Measurements from ENCODE around the gene NPVF. TPM values are rescaled to one million over a fixed set of nuclear protein-coding genes. Genes with fewer than 3 reads are reported as not detected.

Gene NPVF
- total RNA-seq, 2 donors from 2014 or later: not detected

DNA sequence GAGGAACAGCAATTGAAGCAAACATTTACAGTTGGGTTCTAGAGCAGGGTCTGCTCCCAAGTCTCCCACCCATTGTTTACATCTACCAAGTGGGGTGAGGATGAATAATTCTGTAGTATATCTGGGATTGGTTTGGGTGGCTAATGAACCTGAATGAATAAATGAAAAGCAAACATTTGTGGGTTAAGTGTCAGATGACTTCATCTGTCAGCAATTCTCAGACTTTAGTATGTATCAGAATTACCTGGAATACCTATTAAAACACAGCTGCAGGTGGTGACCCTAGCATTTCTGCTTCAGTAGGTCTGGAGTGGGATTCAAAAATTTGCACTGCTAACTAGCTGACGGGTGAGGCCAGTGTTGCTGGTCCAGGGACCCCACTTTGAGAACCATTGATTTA lies 18.0 kb upstream of the NPVF start:
- Histone ChIP-seq H3K27ac (no peak overlapping the region), H3K4me1 (no peaks in the 10 kb centered on the region), H3K9me3 (no peaks in the 10 kb centered on the region), H3K4me3 (no peak overlapping the region), H3K36me3 (replicated peaks in 1 of 2; ENCODE audit: insufficient read depth in 1 of 2, low read depth in 2 of 2) (no peaks in the 10 kb centered on the region), H3K27me3 (no peaks in the 10 kb centered on the region)
- DNase-seq: no peak
- 67 to 94% methylated on average over 1 of the region's 1 CpG for WGBS, 2 donors
- ATAC-seq: no peak
- intact Hi-C loops (cut with DNase I): no loop called here
- no peak for TF ChIP-seq POLR2A (IDR thresholded peaks at IDR 0.05)
- TF ChIP-seq, protein P1, sequence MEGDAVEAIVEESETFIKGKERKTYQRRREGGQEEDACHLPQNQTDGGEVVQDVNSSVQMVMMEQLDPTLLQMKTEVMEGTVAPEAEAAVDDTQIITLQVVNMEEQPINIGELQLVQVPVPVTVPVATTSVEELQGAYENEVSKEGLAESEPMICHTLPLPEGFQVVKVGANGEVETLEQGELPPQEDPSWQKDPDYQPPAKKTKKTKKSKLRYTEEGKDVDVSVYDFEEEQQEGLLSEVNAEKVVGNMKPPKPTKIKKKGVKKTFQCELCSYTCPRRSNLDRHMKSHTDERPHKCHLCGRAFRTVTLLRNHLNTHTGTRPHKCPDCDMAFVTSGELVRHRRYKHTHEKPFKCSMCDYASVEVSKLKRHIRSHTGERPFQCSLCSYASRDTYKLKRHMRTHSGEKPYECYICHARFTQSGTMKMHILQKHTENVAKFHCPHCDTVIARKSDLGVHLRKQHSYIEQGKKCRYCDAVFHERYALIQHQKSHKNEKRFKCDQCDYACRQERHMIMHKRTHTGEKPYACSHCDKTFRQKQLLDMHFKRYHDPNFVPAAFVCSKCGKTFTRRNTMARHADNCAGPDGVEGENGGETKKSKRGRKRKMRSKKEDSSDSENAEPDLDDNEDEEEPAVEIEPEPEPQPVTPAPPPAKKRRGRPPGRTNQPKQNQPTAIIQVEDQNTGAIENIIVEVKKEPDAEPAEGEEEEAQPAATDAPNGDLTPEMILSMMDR (IDR thresholded peaks at IDR 0.05): no peak

DNA sequence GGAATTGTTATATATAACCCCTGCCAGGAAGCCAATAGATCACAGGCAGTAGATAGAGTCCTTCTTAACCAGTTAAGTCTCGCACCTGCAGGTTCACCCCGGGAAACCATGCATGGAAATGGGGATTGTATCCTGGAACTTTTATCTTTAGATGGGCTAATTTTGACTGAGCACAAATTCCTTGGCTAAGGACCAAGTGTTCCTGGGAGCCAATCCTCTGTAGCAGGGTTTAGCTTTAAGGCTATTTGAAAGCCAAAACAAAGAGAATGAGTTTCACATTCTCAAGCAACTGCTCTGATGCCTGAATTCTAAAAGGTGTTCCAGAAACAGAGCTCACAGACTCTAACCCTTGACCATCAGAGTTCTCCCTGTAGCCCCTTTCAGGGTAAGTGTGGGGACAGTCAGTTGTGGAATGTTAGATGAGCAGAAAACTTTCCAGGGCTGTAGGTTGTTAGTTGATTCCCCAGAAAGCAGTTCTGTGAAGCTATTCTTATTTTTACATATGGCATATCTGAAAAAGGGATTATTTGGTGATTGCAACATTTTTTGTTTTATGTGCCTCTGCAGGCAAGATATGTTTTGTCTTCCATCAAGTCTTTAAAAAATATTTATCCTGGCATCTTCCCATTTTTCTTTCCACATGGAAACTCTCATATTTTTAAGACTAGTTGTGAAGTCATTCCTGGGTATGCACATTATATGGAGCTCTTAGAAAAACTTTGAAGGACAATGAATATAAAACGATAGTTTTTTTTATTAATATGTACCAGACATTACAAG lies 16.2 kb upstream of the NPVF start:
- WGBS, 2 donors: 56 to 71% methylated on average over 3 of the region's 3 CpGs
- TF ChIP-seq, protein P1 (IDR thresholded peaks at IDR 0.05): no peak
- TF ChIP-seq POLR2A (IDR thresholded peaks at IDR 0.05): no peak
- Histone ChIP-seq H3K27me3 (no peaks in the 10 kb centered on the region), H3K36me3 (replicated peaks in 1 of 2; ENCODE audit: insufficient read depth in 1 of 2, low read depth in 2 of 2) (no peaks in the 10 kb centered on the region), H3K9me3 (no peaks in the 10 kb centered on the region), H3K4me1 (no peaks in the 10 kb centered on the region), H3K27ac (no peak overlapping the region), H3K4me3 (no peak overlapping the region)
- ATAC-seq (no peak), DNase-seq (no peak)
- intact Hi-C loops (cut with DNase I): no loop called here

DNA sequence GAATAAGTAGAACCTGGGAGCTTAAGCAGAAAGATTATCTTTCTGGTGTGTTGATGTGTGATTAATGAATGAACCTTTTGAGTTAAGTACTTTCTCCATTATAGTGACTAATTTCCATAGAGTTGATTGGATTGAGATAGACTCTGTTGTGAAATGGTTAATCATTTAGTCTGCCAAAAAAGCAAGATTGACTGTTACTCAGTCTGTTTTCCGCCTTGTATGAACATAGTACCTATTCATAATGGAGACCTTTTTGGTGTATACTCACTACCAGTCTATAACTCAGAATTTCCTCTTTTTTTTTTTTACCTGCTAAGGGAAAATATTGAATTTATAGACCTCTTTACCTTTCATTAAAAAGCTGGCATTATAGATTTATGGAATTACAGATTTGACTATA lies 14.4 kb upstream of the NPVF start:
- Histone ChIP-seq H3K4me3 (no peak overlapping the region), H3K27ac (no peak overlapping the region), H3K9me3 (no peaks in the 10 kb centered on the region), H3K36me3 (replicated peaks in 1 of 2; ENCODE audit: insufficient read depth in 1 of 2, low read depth in 2 of 2) (no peaks in the 10 kb centered on the region), H3K4me1 (no peaks in the 10 kb centered on the region), H3K27me3 (no peaks in the 10 kb centered on the region)
- intact Hi-C loops (cut with DNase I): no loop called here
- DNase-seq (no peak), ATAC-seq (no peak)
- WGBS, 2 donors: 76 to 91% methylated on average over 1 of the region's 1 CpG
- TF ChIP-seq POLR2A (IDR thresholded peaks at IDR 0.05): no peak
- TF ChIP-seq, protein P1 (IDR thresholded peaks at IDR 0.05): no peak

DNA sequence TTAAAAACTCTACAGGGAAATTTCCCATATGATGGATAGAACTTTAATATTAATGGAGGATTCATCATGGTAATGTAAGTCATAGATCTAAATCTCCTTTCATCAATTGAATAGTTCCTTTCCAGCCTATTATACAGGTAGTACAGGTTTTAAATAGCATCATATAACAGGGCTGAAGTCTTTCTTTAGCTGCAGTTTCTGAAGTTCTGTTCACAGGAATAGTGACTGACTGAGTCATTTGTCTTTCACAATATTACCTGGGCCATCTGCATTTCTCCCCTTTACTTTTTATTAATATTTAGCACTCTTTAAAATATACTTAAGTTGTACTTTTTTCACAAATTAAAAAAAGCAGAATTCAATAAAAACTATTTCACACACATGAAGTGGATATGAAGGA lies 12.6 kb upstream of the NPVF start:
- no peaks in the 10 kb centered on the region for H3K36me3 ChIP-seq (replicated peaks in 1 of 2; ENCODE audit: insufficient read depth in 1 of 2, low read depth in 2 of 2)
- no peak overlapping the region for H3K27ac ChIP-seq
- H3K4me1 ChIP-seq: no peaks in the 10 kb centered on the region
- H3K27me3 ChIP-seq: no peaks in the 10 kb centered on the region
- DNase-seq (no peak), ATAC-seq (no peak)
- intact Hi-C loops (cut with DNase I): no loop called here
- no peak overlapping the region for H3K4me3 ChIP-seq
- H3K9me3 ChIP-seq: no peaks in the 10 kb centered on the region
- TF ChIP-seq POLR2A (IDR thresholded peaks at IDR 0.05): no peak
- TF ChIP-seq, protein P1 (IDR thresholded peaks at IDR 0.05): no peak

DNA sequence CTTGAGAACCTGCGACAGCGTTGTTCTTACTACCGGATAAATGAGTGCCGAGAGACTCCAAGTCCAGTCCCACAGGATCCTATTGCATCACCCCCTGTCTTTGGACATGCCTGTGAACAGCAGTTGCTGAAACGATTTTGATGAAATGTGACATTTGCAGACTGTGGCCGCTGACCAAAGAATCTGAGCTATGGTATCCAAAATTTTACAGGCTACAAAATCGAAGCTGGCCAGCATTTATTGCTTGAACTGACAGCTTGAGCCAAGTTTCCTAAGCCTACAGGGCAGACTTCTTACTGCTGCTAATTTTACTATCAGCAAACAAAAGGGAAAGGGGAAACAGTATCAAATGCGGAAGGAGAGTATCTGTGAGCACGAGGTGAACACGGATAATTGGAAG lies 12.1 kb upstream of the NPVF start:
- H3K27ac ChIP-seq: no peak overlapping the region
- TF ChIP-seq, protein P1 (IDR thresholded peaks at IDR 0.05): no peak
- TF ChIP-seq POLR2A (IDR thresholded peaks at IDR 0.05): no peak
- no peak overlapping the region for H3K4me3 ChIP-seq
- no peaks in the 10 kb centered on the region for H3K9me3 ChIP-seq
- WGBS, 2 donors: 71 to 73% methylated on average over 10 of the region's 10 CpGs
- ATAC-seq (no peak), DNase-seq (peak in 1 of 4 donors; percentile 13)
- no peaks in the 10 kb centered on the region for H3K27me3 ChIP-seq
- no peaks in the 10 kb centered on the region for H3K36me3 ChIP-seq (replicated peaks in 1 of 2; ENCODE audit: insufficient read depth in 1 of 2, low read depth in 2 of 2)
- H3K4me1 ChIP-seq: no peaks in the 10 kb centered on the region
- intact Hi-C loops (cut with DNase I): no loop called here
